ENCODE results near the gene CYP3A5. TPM values are rescaled to one million over a fixed set of nuclear protein-coding genes. Genes with fewer than 3 reads are reported as not detected.

CYP3A5 gene
- total RNA-seq, 2 donors from 2014 or later, result 0.38 to 0.42 TPM

- no peaks in the 10 kb centered on the region for H3K27me3 Mint-ChIP-seq (ENCODE audit: insufficient read depth)
- H3K4me1 Mint-ChIP-seq, result peaks cover 11% of the 10 kb centered on the region
- Histone ChIP-seq H3K4me1 (ENCODE audit: control insufficient read depth, insufficient read depth, low read length) (no peaks in the 10 kb centered on the region), H3K27me3 (ENCODE audit: control insufficient read depth, insufficient read depth, low read length, poor library complexity, severe bottlenecking) (no peaks in the 10 kb centered on the region), H3K4me3 (ENCODE audit: low read length) (no peak overlapping the region), H3K27ac (ENCODE audit: low read depth, low read length) (no peak overlapping the region), H3K36me3 (ENCODE audit: control insufficient read depth, insufficient read depth, low read length) (peaks cover 97% of the 10 kb centered on the region), H3K9me3 (ENCODE audit: control insufficient read depth, low read length) (no peaks in the 10 kb centered on the region), H3K9ac (ENCODE audit: extremely low read depth, low read length, poor library complexity, severe bottlenecking) (no peak overlapping the region)
- H3K36me3 Mint-ChIP-seq (ENCODE audit: low read depth), result peaks cover 87% of the 10 kb centered on the region
- H3K9me3 Mint-ChIP-seq, result no peaks in the 10 kb centered on the region
- DNase-seq, result no peak
- TF ChIP-seq CTCF (conservative IDR thresholded peaks at IDR 0.05), result no peak
- 97% methylated on average over 11 to 16 of the region's 16 CpGs for WGBS, 2 experiments (ENCODE audit: insufficient coverage in 1 of 2, insufficient read length in 1 of 2)
- no peak overlapping the region for H3K4me3 Mint-ChIP-seq
- peak overlapping the region; percentile 8 for H3K27ac Mint-ChIP-seq
These were observed 55.3 kb downstream of the CYP3A5 start for GRCh38 chr7:99624484-99624883.

- Histone ChIP-seq H3K4me3 (ENCODE audit: low read length) (no peak overlapping the region), H3K9me3 (ENCODE audit: control insufficient read depth, low read length) (no peaks in the 10 kb centered on the region), H3K4me1 (ENCODE audit: control insufficient read depth, insufficient read depth, low read length) (no peaks in the 10 kb centered on the region), H3K36me3 (ENCODE audit: control insufficient read depth, insufficient read depth, low read length) (peaks cover 97% of the 10 kb centered on the region), H3K9ac (ENCODE audit: extremely low read depth, low read length, poor library complexity, severe bottlenecking) (no peak overlapping the region), H3K27me3 (ENCODE audit: control insufficient read depth, insufficient read depth, low read length, poor library complexity, severe bottlenecking) (no peaks in the 10 kb centered on the region), H3K27ac (ENCODE audit: low read depth, low read length) (no peak overlapping the region)
- WGBS, 2 experiments (ENCODE audit: insufficient coverage in 1 of 2, insufficient read length in 1 of 2), result 95 to 100% methylated on average over 8 to 9 of the region's 9 CpGs
- no peaks in the 10 kb centered on the region for H3K27me3 Mint-ChIP-seq (ENCODE audit: insufficient read depth)
- H3K9me3 Mint-ChIP-seq, result no peaks in the 10 kb centered on the region
- no peak overlapping the region for H3K4me3 Mint-ChIP-seq
- DNase-seq, result no peak
- H3K27ac Mint-ChIP-seq, result no peak overlapping the region
- peaks cover 11% of the 10 kb centered on the region for H3K4me1 Mint-ChIP-seq
- peaks cover 89% of the 10 kb centered on the region for H3K36me3 Mint-ChIP-seq (ENCODE audit: low read depth)
- no peak for TF ChIP-seq CTCF (conservative IDR thresholded peaks at IDR 0.05)
These were observed 55.9 kb downstream of the CYP3A5 start for GRCh38 chr7:99623702-99624447.

- no peak for DNase-seq
- Histone ChIP-seq H3K27me3 (ENCODE audit: control insufficient read depth, insufficient read depth, low read length, poor library complexity, severe bottlenecking) (no peaks in the 10 kb centered on the region), H3K4me1 (ENCODE audit: control insufficient read depth, insufficient read depth, low read length) (peaks cover 5% of the 10 kb centered on the region), H3K9me3 (ENCODE audit: control insufficient read depth, low read length) (no peaks in the 10 kb centered on the region), H3K27ac (ENCODE audit: low read depth, low read length) (no peak overlapping the region), H3K4me3 (ENCODE audit: low read length) (no peak overlapping the region), H3K9ac (ENCODE audit: extremely low read depth, low read length, poor library complexity, severe bottlenecking) (no peak overlapping the region), H3K36me3 (ENCODE audit: control insufficient read depth, insufficient read depth, low read length) (peaks cover 97% of the 10 kb centered on the region)
- TF ChIP-seq CTCF (conservative IDR thresholded peaks at IDR 0.05), result no peak
- H3K4me1 Mint-ChIP-seq, result peaks cover 10% of the 10 kb centered on the region
- H3K27me3 Mint-ChIP-seq (ENCODE audit: insufficient read depth), result no peaks in the 10 kb centered on the region
- no peak overlapping the region for H3K4me3 Mint-ChIP-seq
- H3K9me3 Mint-ChIP-seq, result no peaks in the 10 kb centered on the region
- H3K27ac Mint-ChIP-seq, result no peak overlapping the region
- WGBS, 2 experiments (ENCODE audit: insufficient coverage in 1 of 2, insufficient read length in 1 of 2), result 93 to 96% methylated on average over 5 to 7 of the region's 7 CpGs
- H3K36me3 Mint-ChIP-seq (ENCODE audit: low read depth), result peaks cover 89% of the 10 kb centered on the region
These were observed 56.6 kb downstream of the CYP3A5 start for GRCh38 chr7:99623091-99623693.

Measured in endodermal cell (in vitro differentiated cells).